Tongue (tissue), 2 donors: ENCODE data around the gene PROX2. TPM values are rescaled to one million over a fixed set of nuclear protein-coding genes. Genes with fewer than 3 reads are reported as not detected.

Experiments used
- DNase-seq: peaks from one replicate; pipeline ENCODE4 v3.0.0-alpha.2; 2015
- total RNA-seq: library from RNA; depleted of rRNA; stranded (reverse); fragments of >200 nt; gene quantifications from one replicate; pipeline ENCODE4 v1.2.3, GENCODE V29; 2014

Gene PROX2
- total RNA-seq, result not detected

DNA sequence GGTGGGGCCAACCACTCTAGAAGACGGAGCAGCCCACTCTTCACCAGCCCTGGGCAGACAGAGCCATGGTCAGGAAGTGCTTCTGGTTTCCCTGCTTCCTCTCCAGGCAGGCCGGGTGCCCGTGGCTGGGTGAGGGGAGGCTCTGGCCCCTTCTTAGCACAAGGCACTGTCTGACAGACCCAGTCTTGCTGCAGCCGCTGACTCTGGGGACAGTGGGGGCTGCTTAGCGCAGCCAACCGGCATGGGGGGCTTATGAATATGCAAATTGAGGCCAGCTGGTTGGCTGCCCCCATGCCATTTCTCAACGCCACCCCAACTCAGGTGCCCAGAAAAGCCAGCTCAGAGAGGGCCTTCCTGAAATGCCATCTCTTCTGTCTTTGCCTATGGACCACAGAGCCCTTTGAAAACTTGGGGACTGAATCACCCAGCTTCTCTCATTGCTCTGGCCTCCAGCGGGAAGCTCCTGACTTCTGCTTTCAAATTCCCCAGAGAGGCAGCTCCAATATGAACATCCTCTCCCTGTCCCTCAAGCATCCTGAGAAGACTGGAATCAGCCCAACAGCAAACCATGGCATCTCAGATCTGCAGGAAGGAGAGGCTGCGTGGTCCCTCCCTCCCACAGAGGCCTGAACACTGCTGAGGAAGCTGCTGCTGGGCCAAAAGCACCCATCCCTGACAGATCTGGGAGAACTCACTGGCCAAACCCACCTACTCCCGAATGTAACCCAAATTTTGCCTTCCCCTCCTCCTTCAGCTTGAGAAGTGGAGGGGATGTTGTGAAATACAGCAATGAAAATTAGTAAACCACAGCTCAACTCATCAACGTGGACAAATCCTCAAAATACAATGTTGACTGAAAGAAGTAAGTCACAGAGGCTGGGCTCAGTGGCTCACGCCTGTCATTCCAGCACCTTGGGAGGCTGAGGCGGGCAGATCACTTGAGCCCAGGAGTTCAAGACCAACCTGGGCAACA, at the start of gene PROX2:
PROX2 (minus strand) TSS at position 205 of the 973 bp plus-strand sequence. CDS start 12,311 bp downstream, outside the sequence.
- DNase-seq, result no peak

DNA sequence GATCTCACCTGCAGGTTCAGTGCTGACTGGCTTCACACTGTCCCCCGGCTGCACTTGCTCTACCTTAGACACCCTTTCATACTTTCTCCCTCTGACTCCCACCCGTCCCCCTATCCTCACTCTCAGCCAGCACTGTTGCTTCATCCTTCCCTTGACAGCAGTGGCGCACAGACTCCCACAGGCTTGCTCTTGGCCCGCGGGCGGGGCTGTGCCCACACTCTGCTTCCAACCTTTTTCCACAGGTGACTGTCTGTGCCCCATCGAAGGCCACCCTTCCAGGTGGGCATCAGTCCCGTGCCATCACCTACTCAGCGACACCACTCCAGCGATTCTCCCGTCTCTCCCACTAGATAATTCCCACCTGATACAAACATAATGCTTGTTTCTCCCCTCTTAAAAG, 48.1 kb upstream of the PROX2 start:
- DNase-seq, result no peak

- DNase-seq, result peak; percentile 87
Observed at GRCh38 chr14:74922752-74923401, 46.9 kb upstream of the PROX2 start, which contains the start of gene RPS6KL1. Gene RPS6KL1 (minus strand): TSS chr14:74923260. CDS start chr14:74921541, 1,719 bp downstream.

DNA sequence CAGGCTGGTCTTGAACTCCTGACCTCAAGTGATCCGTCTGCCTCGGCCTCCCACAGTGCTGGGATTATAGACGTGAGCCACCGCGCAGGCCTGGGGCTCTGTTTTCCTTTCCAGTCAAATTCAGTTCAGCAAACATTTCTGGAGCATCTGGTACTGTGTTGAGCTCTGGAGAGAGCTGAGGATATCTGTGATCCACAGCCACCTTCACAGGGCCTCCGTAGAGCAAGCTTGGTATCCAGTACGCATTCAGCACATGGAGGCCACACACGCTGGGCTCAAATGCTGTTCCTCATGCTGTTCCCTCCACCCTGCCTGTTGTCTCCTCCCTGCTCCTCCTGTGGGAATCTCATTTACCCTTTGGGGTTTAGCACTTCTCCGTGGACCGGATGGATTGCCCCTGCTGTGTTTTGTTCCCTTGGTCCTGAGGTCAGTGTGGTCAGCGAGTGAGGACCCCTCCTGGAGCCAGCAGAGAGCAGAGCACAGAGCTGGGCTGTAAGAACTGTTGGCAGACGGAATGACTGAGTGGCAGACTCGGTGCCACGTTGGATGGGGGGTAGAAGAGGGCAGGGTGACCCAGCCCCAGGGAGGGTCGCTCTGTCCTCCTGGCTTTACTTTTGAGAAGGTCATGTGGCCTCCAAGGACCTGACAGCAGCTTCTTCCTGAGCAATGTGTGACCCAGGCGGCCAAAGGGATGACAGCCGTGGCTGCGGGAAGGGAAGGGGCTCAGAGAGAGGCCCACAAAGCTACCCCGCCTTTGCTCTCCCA, 46.2 kb upstream of the PROX2 start:
- DNase-seq, result no peak

- DNase-seq, result no peak
Observed at GRCh38 chr14:74921053-74921620, 45.2 kb upstream of the PROX2 start.

- DNase-seq, result no peak
Observed at GRCh38 chr14:74920281-74920680, 44.3 kb upstream of the PROX2 start.

- DNase-seq, result no peak
Observed at GRCh38 chr14:74919421-74920165, 43.6 kb upstream of the PROX2 start.

DNA sequence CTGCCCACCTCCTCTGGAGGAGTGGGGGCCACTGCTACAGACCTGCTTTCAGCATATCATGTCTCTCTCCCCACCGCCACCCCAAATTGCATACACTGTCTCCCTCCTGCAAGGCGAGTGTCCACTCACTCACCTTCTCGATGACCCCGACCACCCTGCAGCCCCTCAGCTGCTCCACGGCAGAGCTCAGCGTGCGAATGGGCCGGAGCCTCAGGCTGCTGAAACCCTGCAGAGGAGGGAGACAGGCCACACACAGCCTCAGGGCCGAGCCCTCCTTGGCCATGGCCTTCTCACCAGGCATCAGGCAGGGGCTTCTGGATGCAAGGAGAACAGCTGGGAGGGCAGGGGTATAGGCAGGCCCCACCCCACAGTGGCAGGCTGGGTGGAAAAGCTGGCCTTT, 42.4 kb upstream of the PROX2 start:
- DNase-seq, result no peak

GRCh38 chr14:74917646-74918081, 41.7 kb upstream of the PROX2 start:
- peak; percentile 78 for DNase-seq

DNA sequence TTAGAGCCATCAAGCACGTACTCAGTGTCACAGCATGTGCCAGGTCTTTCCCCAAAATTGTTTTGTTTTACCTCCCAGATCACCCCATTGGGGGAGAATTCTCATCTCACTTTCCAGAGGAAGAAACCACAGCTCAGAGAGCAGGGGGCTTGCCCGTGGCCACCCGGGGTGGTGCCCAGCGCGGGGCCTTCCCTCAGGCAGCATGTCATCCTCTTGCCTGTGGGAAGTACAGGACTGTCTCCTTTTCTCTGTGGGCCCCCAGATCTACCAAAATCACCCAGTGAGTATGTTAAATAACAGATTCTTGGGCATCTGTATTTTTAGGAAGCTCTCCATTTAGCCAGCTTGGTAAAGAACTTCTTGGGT, 41.2 kb upstream of the PROX2 start:
- DNase-seq, result no peak

GRCh38 chr14:74915826-74916225, 39.9 kb upstream of the PROX2 start:
- DNase-seq, result no peak

- no peak for DNase-seq
Observed at GRCh38 chr14:74915426-74915825, 39.5 kb upstream of the PROX2 start.

- DNase-seq, result peak; percentile 93
Observed at GRCh38 chr14:74913986-74914573, 38.1 kb upstream of the PROX2 start.

DNA sequence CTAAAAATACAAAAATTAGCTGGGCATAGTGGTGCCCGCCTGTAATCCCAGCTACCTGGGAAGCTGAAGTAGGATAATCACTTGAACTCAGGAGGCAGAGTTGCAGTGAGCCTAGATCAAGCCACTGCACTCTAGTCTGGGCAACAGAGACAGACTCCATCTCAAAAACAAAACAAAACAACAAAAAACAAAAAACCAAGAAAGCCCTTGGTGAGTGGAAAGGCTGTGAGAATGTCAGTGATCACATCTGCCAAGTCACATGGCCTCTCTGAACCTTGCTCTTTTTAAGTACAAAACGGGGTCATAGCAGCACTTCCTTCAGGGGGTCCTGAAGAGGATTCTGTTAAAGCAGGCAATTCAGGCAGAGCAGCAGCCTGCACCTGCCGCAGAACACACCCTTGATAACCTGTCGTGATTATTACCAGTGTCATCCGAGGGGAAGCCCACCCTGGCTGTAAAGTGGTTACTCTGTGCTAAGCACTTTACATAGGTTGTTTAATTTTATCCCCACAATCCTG, 37.5 kb upstream of the PROX2 start:
- DNase-seq, result no peak

DNA sequence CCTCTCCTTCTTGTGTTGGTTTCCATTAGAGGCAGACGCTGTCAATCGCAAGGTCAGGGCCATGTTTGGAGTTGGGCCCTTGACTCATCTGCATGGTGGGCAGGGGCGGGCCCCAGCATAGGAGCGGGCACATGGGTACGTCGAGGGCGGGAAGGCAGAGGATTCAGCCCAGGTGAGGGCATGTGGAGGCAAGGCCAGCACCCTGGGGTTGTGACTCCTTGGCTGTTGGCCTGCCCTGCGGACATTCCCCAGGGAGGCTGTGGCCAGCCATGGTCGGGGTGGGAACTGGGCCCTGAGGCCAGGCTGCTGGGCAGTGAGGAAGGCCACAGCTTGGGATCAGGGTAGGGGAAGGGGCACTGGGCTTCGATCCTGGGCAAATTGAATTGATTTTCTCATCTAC, 36.9 kb upstream of the PROX2 start:
- no peak for DNase-seq

GRCh38 chr14:74912111-74912510, 36.2 kb upstream of the PROX2 start:
- no peak for DNase-seq

DNA sequence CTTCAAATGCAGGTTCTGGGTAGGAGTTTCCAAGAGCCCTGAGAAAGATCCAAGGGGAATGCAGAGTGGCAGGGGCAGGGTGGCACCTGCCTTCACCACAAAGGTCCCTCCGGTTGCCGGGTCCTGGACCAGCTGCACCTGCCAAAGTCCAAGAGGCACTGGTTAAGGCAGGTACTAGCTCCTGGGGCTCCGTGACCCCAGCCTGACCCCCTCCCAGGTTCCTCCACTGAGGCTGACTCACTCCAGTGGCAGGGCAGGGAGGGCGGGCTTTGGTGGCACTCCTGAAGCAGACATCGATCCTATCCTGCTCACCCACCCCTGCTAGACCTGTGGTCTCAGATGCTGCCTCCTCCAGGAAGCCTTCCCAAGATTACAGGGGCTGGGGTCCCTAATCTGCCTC, 35.8 kb upstream of the PROX2 start:
- no peak for DNase-seq

GRCh38 chr14:74911221-74911620, 35.3 kb upstream of the PROX2 start:
- DNase-seq, result no peak

- no peak for DNase-seq
Observed at GRCh38 chr14:74910556-74910955, 34.6 kb upstream of the PROX2 start.

DNA sequence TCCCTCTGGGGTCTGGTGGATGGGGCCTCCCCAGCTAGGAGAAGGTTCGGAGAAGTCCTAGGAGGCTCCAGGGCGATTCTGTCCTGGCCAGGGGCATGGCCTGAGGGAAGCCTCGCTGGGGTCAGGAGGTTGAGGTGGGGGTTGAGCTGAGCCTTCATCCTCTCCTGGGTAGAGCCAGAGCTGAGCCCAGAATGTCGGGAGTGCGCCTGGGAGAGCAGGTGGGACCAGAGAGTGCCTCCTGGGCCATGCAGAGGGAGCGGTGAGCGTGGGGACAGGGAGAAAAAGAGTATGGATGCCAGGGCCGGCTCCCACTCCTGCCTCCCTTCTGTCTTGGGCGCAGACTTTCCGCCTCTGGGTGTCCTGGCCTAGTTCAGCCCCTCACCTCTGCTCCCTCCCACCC, 34.0 kb upstream of the PROX2 start:
- DNase-seq, result no peak

DNA sequence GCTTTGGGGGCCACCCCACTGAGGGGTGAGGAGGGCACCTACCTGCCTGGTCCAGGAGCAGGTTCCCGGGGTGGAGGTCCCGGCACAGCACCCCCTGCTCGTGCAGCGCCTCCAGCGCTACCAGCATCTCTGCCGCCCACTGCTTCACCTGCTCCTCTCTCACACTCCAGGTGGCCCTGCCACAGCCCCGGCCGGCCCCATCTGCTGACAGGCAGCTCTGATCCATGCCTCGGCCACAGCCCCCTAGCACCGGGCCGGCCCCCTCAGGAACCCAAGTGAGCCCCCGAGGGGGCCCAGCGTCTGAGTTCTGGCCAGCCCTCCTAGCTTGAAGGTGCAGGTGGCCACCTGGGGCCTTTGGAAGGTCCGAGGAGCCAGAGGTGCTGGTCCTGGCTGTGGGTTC, 33.6 kb upstream of the PROX2 start:
- no peak for DNase-seq
